ENCODE results near the gene ACVR2B. TPM values are rescaled to one million over a fixed set of nuclear protein-coding genes. Genes with fewer than 3 reads are reported as not detected.

Gene ACVR2B
- total RNA-seq, 2 experiments from 2014 or later = 4.3 to 5.1 TPM

GRCh38 chr3:38490281-38491030 is 36.8 kb downstream of the ACVR2B start:
- Mint-ChIP-seq H3K4me1 (no peaks in the 10 kb centered on the region), H3K27me3 (no peaks in the 10 kb centered on the region), H3K4me3 (no peak overlapping the region), H3K36me3 (no peaks in the 10 kb centered on the region), H3K9me3 (no peaks in the 10 kb centered on the region), H3K27ac (no peak overlapping the region)
- DNase-seq = no peak

DNA sequence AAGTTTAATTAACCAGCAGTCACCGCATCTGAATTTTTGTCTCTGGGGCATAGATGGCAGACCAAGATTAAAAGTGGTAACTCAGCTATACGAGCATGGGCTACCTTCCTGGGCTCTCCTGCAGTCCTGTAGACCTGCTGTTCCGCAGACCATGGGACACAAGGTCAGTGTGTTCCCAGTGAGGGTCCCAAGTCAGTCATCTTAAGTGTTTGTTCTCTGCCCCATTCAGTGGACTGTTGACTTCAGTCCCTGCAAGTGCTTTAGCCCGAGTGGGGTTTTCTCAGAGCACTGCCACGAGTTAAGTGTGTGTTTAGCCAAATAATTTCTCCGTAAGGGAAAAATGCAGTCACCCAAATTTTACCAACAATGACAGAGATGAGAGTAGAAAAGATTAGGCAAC is 37.5 kb downstream of the ACVR2B start:
- Mint-ChIP-seq H3K27ac (no peak overlapping the region), H3K4me3 (no peak overlapping the region)
- no peak for DNase-seq

GRCh38 chr3:38493031-38493430 is 39.3 kb downstream of the ACVR2B start:
- Mint-ChIP-seq H3K4me1 (peaks cover 7% of the 10 kb centered on the region), H3K36me3 (peaks cover 4% of the 10 kb centered on the region), H3K27ac (no peak overlapping the region), H3K9me3 (no peaks in the 10 kb centered on the region), H3K4me3 (no peak overlapping the region), H3K27me3 (no peaks in the 10 kb centered on the region)
- DNase-seq = no peak

More for the DNA sequence above, 37.5 kb downstream of the ACVR2B start:
- no peaks in the 10 kb centered on the region for H3K9me3 Mint-ChIP-seq
- H3K27me3 Mint-ChIP-seq = no peaks in the 10 kb centered on the region
- H3K36me3 Mint-ChIP-seq = no peaks in the 10 kb centered on the region
- no peaks in the 10 kb centered on the region for H3K4me1 Mint-ChIP-seq

- H3K27me3 Mint-ChIP-seq = no peaks in the 10 kb centered on the region
- H3K4me1 Mint-ChIP-seq = peaks cover 16% of the 10 kb centered on the region
- H3K4me3 Mint-ChIP-seq = peak within 1 kb of the TSS; percentile 95
- DNase-seq = peak; percentile 93
- H3K27ac Mint-ChIP-seq = peak within 1 kb of the TSS; percentile 91
- H3K9me3 Mint-ChIP-seq = no peaks in the 10 kb centered on the region
- H3K36me3 Mint-ChIP-seq = peaks cover 9% of the 10 kb centered on the region
Measured at GRCh38 chr3:38496131-38496910, 42.6 kb downstream of the ACVR2B start, which contains the start of gene EXOG. TSS of gene EXOG (plus strand) at chr3:38496340. CDS start at chr3:38496368, 28 bp downstream.

GRCh38 chr3:38497031-38497430 is 43.3 kb downstream of the ACVR2B start:
- DNase-seq = no peak
- Mint-ChIP-seq H3K27me3 (no peaks in the 10 kb centered on the region), H3K9me3 (no peaks in the 10 kb centered on the region), H3K4me3 (peak overlapping the region; percentile 95), H3K36me3 (peaks cover 9% of the 10 kb centered on the region), H3K4me1 (peaks cover 16% of the 10 kb centered on the region), H3K27ac (peak overlapping the region; percentile 91)

DNA sequence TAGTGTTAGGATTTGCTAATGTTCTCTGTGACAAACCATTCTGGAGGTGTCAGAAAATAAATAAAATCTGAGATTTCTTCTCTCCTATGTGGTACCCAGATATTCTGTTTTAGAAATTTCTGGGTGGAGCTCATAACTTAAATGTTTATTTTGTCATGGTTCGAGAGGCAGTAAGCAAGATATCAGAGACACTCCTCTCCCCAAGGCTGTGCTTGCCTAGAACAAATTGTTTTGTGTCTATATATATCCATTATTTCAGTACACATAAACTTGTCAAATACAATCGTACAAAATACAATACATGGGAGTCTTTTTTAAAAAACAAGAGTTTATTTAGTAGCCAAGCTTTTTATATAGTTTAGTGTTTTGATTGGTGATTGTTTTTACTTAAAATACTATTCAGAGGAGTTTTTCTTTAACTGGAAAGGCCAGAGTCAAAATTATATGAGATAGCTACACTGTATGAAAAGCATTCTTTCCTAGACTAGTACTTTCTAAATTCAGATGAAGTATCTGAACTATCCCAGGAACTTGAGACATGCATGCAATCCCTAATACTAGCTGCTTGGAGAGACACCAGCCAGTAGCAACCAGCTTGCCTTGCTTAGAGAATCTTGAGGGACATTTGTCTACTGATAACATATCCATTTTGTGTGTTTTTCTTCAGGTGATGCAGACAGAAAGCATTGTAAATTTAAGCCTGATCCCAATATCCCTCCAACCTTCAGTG is 47.2 kb downstream of the ACVR2B start:
- no peak overlapping the region for H3K27ac Mint-ChIP-seq
- H3K36me3 Mint-ChIP-seq = peaks cover 11% of the 10 kb centered on the region
- DNase-seq = no peak
- no peak overlapping the region for H3K4me3 Mint-ChIP-seq
- H3K27me3 Mint-ChIP-seq = no peaks in the 10 kb centered on the region
- no peaks in the 10 kb centered on the region for H3K9me3 Mint-ChIP-seq
- peaks cover 16% of the 10 kb centered on the region for H3K4me1 Mint-ChIP-seq

- H3K27me3 Mint-ChIP-seq = no peaks in the 10 kb centered on the region
- peaks cover 14% of the 10 kb centered on the region for H3K36me3 Mint-ChIP-seq
- DNase-seq = no peak
- no peak overlapping the region for H3K4me3 Mint-ChIP-seq
- H3K9me3 Mint-ChIP-seq = no peaks in the 10 kb centered on the region
- H3K27ac Mint-ChIP-seq = no peak overlapping the region
- H3K4me1 Mint-ChIP-seq = no peaks in the 10 kb centered on the region
Measured at GRCh38 chr3:38507120-38507519, 53.4 kb downstream of the ACVR2B start.

DNA sequence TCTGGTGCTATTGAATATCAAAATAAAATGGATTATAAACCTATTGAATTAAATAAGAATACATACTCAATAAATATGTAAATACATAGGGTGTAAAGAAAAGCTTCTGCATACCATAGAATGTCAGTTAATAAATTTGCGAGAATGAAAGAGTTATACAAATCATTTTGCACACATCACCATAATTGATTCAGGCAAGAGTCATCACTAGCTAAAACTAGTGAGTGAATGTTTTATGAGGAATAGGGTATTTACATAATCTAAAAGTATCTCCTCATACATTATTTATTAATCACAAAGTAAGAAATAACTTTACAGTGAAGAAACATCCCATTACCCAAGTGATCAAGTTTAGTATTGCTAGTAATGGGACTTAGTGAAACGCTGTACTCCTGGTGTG is 56.0 kb downstream of the ACVR2B start:
- no peak for DNase-seq
- Mint-ChIP-seq H3K9me3 (no peaks in the 10 kb centered on the region), H3K4me3 (no peak overlapping the region), H3K27me3 (no peaks in the 10 kb centered on the region), H3K4me1 (no peaks in the 10 kb centered on the region), H3K27ac (no peak overlapping the region), H3K36me3 (peaks cover 20% of the 10 kb centered on the region)

- H3K36me3 Mint-ChIP-seq = peaks cover 23% of the 10 kb centered on the region
- H3K4me1 Mint-ChIP-seq = no peaks in the 10 kb centered on the region
Measured at GRCh38 chr3:38510631-38511030, 56.9 kb downstream of the ACVR2B start.

GRCh38 chr3:38511546-38511945 is 57.9 kb downstream of the ACVR2B start:
- no peak overlapping the region for H3K27ac Mint-ChIP-seq
- no peaks in the 10 kb centered on the region for H3K4me1 Mint-ChIP-seq
- DNase-seq = no peak
- no peaks in the 10 kb centered on the region for H3K27me3 Mint-ChIP-seq
- no peak overlapping the region for H3K4me3 Mint-ChIP-seq
- H3K9me3 Mint-ChIP-seq = no peaks in the 10 kb centered on the region
- H3K36me3 Mint-ChIP-seq = peaks cover 25% of the 10 kb centered on the region

More at GRCh38 chr3:38510631-38511030, 56.9 kb downstream of the ACVR2B start:
- Mint-ChIP-seq H3K4me3 (no peak overlapping the region), H3K27ac (no peak overlapping the region), H3K27me3 (no peaks in the 10 kb centered on the region), H3K9me3 (no peaks in the 10 kb centered on the region)
- DNase-seq = no peak

GRCh38 chr3:38515367-38515766 is 61.7 kb downstream of the ACVR2B start:
- peaks cover 19% of the 10 kb centered on the region for H3K4me1 Mint-ChIP-seq
- H3K27ac Mint-ChIP-seq = no peak overlapping the region
- H3K9me3 Mint-ChIP-seq = no peaks in the 10 kb centered on the region
- peaks cover 19% of the 10 kb centered on the region for H3K36me3 Mint-ChIP-seq
- no peak for DNase-seq
- H3K27me3 Mint-ChIP-seq = no peaks in the 10 kb centered on the region
- no peak overlapping the region for H3K4me3 Mint-ChIP-seq

DNA sequence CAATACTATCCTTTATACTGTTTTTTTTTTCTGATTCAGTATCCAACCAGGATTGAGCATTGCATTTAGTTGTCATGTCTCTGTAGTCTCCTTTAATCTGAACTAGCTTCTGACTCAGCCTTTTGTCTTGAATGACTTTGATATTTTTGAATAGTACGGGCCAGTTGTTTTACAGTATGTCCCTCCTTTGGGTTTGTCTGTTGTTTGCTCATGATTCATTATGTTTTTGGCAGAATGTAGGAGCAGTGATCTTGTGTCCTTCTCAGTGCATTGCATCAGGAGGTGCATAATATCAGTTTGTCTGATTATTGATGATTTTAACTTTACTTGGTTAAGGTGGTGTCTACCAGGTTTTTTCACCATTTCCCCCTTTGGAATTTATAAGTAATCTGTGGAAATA is 63.0 kb downstream of the ACVR2B start:
- Mint-ChIP-seq H3K4me3 (no peak overlapping the region), H3K4me1 (peaks cover 23% of the 10 kb centered on the region), H3K9me3 (no peaks in the 10 kb centered on the region), H3K27me3 (no peaks in the 10 kb centered on the region), H3K27ac (no peak overlapping the region), H3K36me3 (peaks cover 19% of the 10 kb centered on the region)
- DNase-seq = no peak

GRCh38 chr3:38519000-38519399 is 65.3 kb downstream of the ACVR2B start:
- no peak for DNase-seq
- no peak overlapping the region for H3K4me3 Mint-ChIP-seq
- H3K36me3 Mint-ChIP-seq = peaks cover 16% of the 10 kb centered on the region
- no peaks in the 10 kb centered on the region for H3K9me3 Mint-ChIP-seq
- H3K4me1 Mint-ChIP-seq = peaks cover 23% of the 10 kb centered on the region
- no peak overlapping the region for H3K27ac Mint-ChIP-seq
- H3K27me3 Mint-ChIP-seq = no peaks in the 10 kb centered on the region

DNA sequence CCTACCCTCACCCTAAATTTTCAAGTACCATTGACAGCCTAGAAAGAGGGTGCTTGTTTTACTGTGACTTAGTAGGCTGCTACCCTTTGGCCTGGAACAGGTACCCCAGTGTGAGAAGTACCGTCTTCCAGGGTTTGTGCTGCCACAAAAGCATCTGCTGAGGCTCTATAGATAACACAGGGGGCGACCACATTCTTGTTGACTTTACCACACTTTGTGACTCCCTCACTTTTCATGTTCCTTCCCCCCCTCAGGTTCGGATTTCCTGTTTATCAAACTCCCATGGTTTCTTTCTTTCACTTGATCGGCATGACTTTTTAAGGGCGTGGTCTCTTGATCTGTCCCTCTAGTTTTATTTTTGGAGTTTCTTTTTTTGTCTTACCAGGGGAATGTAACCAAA is 66.0 kb downstream of the ACVR2B start:
- DNase-seq = peak; percentile 9
- peak overlapping the region; percentile 8 for H3K4me3 Mint-ChIP-seq
- H3K27ac Mint-ChIP-seq = peak overlapping the region; percentile 71
- peaks cover 18% of the 10 kb centered on the region for H3K36me3 Mint-ChIP-seq
- no peaks in the 10 kb centered on the region for H3K27me3 Mint-ChIP-seq
- H3K4me1 Mint-ChIP-seq = peaks cover 23% of the 10 kb centered on the region
- H3K9me3 Mint-ChIP-seq = no peaks in the 10 kb centered on the region

GRCh38 chr3:38521391-38521987 is 67.8 kb downstream of the ACVR2B start:
- Mint-ChIP-seq H3K27ac (no peak overlapping the region), H3K27me3 (no peaks in the 10 kb centered on the region), H3K36me3 (peaks cover 20% of the 10 kb centered on the region), H3K4me3 (no peak overlapping the region), H3K9me3 (no peaks in the 10 kb centered on the region), H3K4me1 (peaks cover 23% of the 10 kb centered on the region)
- DNase-seq = peak; percentile 32

Measured in activated naive CD8-positive, alpha-beta T cell treated with anti-CD3 and anti-CD28 coated beads for 36 hours (primary cell).